Measurements from ENCODE around the gene CNTF.

DNA sequence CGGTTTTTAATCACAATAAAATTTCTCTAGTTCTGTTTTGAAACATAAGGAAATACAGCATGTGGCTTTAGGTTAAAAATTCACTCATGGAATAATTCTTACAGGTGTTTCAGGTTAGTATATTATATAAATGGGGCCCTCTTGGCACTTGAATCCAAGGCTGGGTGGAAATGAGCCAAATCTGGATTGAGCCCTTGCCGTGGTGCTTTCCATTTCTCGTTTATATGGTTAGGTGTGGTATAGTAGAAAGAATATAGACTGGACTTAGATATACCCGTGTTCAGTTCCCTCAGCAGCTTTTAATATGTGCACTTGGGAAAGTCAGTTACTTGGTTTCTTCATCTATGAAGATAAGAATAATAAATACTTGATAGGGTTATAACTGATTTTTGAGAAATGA, 27.6 kb upstream of the CNTF start:
- TF ChIP-seq, protein P1, sequence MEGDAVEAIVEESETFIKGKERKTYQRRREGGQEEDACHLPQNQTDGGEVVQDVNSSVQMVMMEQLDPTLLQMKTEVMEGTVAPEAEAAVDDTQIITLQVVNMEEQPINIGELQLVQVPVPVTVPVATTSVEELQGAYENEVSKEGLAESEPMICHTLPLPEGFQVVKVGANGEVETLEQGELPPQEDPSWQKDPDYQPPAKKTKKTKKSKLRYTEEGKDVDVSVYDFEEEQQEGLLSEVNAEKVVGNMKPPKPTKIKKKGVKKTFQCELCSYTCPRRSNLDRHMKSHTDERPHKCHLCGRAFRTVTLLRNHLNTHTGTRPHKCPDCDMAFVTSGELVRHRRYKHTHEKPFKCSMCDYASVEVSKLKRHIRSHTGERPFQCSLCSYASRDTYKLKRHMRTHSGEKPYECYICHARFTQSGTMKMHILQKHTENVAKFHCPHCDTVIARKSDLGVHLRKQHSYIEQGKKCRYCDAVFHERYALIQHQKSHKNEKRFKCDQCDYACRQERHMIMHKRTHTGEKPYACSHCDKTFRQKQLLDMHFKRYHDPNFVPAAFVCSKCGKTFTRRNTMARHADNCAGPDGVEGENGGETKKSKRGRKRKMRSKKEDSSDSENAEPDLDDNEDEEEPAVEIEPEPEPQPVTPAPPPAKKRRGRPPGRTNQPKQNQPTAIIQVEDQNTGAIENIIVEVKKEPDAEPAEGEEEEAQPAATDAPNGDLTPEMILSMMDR (conservative IDR thresholded peaks at IDR 0.05 in 1 of 2, IDR thresholded peaks at IDR 0.05 in 1 of 2; ENCODE audit: extremely low read depth in 1 of 2, insufficient read depth in 1 of 2, low read depth in 1 of 2, low read length in 2 of 2), result no peak
- no peak for TF ChIP-seq EZH2 (IDR thresholded peaks at IDR 0.05; ENCODE audit: borderline replicate concordance, low read length)

Data from mammary epithelial cell (primary cell).